NCI-H1048 (cell line): ENCODE measurements around the gene CCDC61.

ENCODE experiments used
- DNase-seq: peaks from one replicate; lab custom pipeline; 2025; lab: John Stamatoyannopoulos, UW

Gene CCDC61

DNA sequence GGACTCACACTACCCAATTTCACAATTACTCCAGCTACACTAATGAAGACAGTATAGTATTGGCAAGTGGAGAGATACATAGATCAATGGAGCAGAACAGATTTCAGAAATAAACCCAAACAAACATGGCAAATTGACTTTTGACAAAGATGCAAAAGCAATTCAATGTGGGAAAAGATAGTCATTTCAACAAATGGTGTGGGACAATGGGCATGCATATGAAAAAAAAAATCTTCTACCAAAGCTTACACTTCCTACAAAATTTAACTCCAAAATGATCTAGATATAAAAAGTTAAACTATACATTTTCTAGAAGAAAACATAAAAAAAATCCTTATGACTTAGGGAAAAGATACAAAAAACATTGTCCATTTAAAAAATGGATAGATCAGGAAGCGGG lies 48.3 kb downstream of the CCDC61 start:
- DNase-seq, result no peak

DNA sequence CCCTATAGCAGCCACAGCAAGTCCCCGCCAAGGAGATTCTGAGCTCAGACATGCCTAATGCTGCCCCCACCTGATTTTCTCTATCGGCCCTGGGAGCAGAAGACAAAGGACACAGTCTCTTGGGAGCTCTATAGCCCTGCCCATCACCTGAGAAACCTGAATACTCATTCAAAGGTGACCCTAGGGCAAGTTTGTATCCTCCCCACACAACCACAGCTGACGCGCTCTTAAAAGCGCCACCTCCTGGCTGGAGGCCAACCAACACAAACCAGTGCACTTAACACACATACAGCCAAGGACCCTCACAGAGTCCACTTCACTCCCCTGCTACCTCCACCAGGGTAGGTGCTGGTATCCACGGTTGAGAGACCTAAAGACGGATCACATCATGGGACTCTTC lies 54.3 kb downstream of the CCDC61 start:
- no peak for DNase-seq

DNA sequence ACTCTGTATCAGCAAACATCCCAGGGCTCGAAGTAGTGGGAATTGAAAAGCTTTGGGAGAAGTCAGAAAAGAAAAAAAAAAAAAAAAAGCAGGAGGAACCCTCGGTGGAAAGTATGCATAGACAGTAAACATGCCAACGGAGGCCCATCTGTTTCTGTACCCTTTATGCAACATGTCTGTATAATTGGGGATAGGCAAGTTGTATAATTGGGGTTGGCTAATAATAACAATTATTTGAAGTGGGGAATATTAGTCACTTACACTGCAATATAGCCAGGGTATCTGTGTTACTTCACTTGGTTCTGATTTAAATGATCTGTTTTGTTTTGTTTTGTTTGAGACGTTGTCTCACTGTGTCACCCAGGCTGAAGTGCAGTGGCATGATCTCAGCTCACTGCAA lies 57.6 kb downstream of the CCDC61 start:
- DNase-seq, result no peak

DNA sequence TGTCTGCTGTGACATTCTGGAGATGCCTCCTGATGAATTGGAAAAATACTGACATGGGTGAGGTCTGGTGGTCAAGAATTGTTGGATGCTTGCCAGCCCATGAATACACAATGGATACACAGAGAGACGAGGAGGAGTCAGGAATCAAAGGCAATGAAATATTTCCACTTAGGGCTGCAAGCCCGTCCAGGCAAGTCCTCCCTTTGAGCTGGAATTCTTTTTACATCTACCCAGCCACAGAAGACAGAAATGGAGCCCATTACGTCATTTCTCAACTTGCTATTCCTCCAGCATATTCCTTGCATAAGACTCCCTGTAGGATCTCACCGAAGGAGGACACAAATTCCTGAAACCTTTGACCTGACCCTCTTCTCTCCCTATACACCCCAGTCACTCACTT lies 61.3 kb downstream of the CCDC61 start:
- DNase-seq, result no peak

DNA sequence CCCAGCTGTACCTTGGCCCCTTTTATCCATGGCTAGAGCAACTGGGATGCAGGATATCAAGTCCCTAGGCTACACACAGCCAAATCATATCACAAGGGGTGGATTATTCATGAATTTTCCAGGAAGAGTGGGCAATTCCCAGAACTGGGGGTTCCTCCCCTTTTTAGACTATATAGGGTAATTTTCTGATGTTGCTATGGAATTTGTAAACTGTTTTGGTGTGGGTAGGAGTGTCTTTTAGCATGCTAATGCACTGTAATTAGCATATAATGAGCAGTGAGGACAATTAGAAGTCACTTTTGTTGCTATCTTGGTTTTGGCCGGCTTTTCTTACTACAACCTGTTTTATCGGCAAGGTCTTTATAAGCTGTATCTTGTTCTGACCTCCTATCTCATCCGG lies 63.5 kb downstream of the CCDC61 start:
- no peak for DNase-seq

DNA sequence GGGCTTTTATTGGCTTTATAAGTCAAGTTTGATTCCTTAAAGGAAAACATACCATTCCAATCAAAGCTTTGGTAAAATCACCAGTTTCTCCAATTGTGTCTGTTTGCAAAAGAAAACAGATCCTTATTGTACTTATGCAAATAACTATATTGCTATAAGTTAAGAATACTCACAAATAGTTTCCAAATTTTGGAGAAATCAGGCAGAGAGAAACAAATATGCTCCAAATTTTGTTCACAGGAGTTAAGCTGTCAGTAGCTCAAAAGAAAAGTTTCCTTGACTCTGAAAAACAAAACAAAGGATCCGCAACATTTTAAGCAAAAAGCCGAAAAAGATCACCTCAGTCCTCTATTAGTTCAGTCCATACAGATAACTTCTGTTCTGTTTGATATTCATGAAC lies 64.7 kb downstream of the CCDC61 start:
- DNase-seq, result no peak

DNA sequence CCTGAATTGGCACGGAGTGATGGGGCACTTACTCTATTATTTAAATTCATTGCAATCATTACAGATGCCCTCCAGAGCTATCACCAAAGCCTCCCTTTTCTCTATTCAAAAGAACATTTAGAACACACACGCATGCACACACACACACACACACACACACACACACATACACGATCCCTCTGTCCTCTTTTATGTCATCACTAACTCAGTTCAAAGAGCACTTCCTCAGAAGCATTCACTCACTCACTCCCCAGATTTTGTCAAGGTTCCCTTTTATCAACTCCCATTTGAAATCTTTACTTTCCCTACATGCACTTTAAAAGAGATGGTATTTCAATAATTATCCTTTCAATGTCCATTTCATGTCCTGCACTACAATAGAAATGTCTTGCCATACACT lies 67.9 kb downstream of the CCDC61 start:
- no peak for DNase-seq

DNA sequence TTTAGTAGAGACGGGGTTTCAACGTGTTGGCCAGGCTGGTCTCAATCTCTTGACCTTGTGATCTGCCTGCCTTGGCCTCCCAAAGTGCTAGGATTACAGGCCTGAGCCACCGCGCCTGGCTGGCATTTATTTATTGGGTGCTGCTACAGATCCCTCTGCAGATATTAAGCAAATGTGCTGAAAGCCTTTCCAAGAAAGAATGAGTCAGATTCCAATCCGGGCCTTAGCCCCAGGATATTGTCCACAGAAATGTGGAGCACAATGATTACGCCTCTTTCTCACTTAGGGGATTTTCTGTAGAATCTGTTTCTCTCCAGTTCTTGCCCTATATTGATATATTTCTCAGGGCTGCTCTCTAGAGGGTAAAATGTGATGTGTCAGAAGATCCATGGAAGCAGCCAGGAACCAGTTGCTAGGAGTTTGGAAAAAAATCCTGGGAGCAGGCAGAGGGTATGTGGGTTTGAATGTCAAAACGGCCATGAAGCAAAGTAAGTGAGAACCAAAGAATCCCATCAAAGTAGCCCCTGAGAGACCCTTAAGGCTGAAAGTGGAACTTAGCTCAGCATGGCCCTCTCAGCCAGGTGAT lies 70.3 kb downstream of the CCDC61 start:
- no peak for DNase-seq

DNA sequence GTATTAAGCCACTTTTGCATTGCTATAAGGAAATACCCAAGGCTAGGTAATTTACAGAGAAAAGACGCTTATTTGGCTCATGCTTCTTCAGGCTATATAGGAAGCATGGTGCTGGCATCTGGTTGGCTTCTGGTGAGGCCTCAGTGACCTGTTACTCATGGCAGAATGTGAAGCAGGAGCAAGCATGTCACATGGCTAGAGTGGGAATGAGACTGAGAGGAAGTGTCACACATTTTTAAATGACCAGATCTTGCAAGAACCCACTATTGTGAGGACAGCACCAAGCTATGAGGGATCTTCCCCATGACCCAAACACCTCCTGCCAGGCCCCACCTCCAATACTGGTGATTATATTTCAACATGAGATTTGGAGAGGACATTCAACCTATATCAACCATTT lies 71.2 kb downstream of the CCDC61 start:
- no peak for DNase-seq

DNA sequence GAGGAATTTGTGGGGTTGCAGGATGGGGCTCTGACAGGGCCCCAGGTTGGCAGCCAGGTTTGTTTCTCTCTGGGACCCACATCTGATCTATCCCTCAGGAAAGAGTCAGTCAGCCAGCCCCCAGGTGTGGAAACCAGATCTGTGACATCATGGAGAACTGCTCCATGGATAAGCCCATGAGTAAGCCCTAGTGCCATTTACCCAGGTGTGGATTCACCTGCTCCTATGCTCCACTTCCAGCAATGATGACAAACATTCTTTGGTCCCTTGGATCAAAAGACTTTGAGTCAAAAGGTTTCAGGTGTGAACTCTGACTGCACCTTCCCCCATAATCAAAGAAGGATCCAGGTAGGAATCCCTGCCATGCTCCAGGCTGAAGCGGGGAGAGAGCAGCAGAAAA lies 72.4 kb downstream of the CCDC61 start:
- no peak for DNase-seq
